ENCODE results near the gene NUDT14.

NUDT14 gene

GRCh38 chr14:105212541-105213300, 31.6 kb upstream of the NUDT14 start:
- no peak for DNase-seq (ENCODE audit: low spot score)

- DNase-seq (ENCODE audit: low spot score): no peak
These were observed 30.6 kb upstream of the NUDT14 start for GRCh38 chr14:105211758-105212089.

GRCh38 chr14:105211086-105211757, 30.1 kb upstream of the NUDT14 start:
- no peak for DNase-seq (ENCODE audit: low spot score)

- no peak for DNase-seq (ENCODE audit: low spot score)
These were observed 29.3 kb upstream of the NUDT14 start for GRCh38 chr14:105210266-105211025.

- no peak for DNase-seq (ENCODE audit: low spot score)
These were observed 28.5 kb upstream of the NUDT14 start for GRCh38 chr14:105209646-105210045.

GRCh38 chr14:105209091-105209490, 28.0 kb upstream of the NUDT14 start:
- DNase-seq (ENCODE audit: low spot score): no peak

GRCh38 chr14:105208738-105209075, 27.6 kb upstream of the NUDT14 start:
- no peak for DNase-seq (ENCODE audit: low spot score)

- no peak for DNase-seq (ENCODE audit: low spot score)
These were observed 27.1 kb upstream of the NUDT14 start for GRCh38 chr14:105207996-105208737.

GRCh38 chr14:105207460-105207901, 26.4 kb upstream of the NUDT14 start:
- no peak for DNase-seq (ENCODE audit: low spot score)

GRCh38 chr14:105206873-105207272, 25.8 kb upstream of the NUDT14 start:
- DNase-seq (ENCODE audit: low spot score): no peak

- no peak for DNase-seq (ENCODE audit: low spot score)
These were observed 24.6 kb upstream of the NUDT14 start for GRCh38 chr14:105205673-105206208.

GRCh38 chr14:105204931-105205672, 24.0 kb upstream of the NUDT14 start:
- DNase-seq (ENCODE audit: low spot score): no peak

GRCh38 chr14:105204206-105204930, 23.3 kb upstream of the NUDT14 start:
- no peak for DNase-seq (ENCODE audit: low spot score)

- DNase-seq (ENCODE audit: low spot score): no peak
These were observed 22.6 kb upstream of the NUDT14 start for GRCh38 chr14:105203701-105204100.

GRCh38 chr14:105203057-105203531, 22.0 kb upstream of the NUDT14 start:
- peak; percentile 90 for DNase-seq (ENCODE audit: low spot score)

- DNase-seq (ENCODE audit: low spot score): no peak
These were observed 20.9 kb upstream of the NUDT14 start for GRCh38 chr14:105201925-105202513.

GRCh38 chr14:105201156-105201924, 20.2 kb upstream of the NUDT14 start:
- no peak for DNase-seq (ENCODE audit: low spot score)

- no peak for DNase-seq (ENCODE audit: low spot score)
These were observed 19.5 kb upstream of the NUDT14 start for GRCh38 chr14:105200641-105201040.

GRCh38 chr14:105200074-105200473, 19.0 kb upstream of the NUDT14 start:
- no peak for DNase-seq (ENCODE audit: low spot score)
